Measurements from ENCODE around the gene ATP8A2. TPM values are rescaled to one million over a fixed set of nuclear protein-coding genes. Genes with fewer than 3 reads are reported as not detected.

The ATP8A2 gene
- total and polyA plus RNA-seq, 2 of the 8 experiments (the other 6 are each of a cell fraction or from before 2014, with no cell fraction given) = 2.4 to 8.3 TPM

GRCh38 chr13:25377244-25377962, 5.6 kb downstream of the ATP8A2 start (continued):
- no peak for TF ChIP-seq EZH2 (IDR thresholded peaks at IDR 0.05; ENCODE audit: low read depth, low read length, severe bottlenecking)

Data from H1 (cell line).